ENCODE results near the gene EFHD2.
"Not testable (repeated sequence)": the region's sequence is repeated elsewhere in the genome, so short reads cannot be mapped to it uniquely, and the experiment has no call there.

EFHD2 gene

DNA sequence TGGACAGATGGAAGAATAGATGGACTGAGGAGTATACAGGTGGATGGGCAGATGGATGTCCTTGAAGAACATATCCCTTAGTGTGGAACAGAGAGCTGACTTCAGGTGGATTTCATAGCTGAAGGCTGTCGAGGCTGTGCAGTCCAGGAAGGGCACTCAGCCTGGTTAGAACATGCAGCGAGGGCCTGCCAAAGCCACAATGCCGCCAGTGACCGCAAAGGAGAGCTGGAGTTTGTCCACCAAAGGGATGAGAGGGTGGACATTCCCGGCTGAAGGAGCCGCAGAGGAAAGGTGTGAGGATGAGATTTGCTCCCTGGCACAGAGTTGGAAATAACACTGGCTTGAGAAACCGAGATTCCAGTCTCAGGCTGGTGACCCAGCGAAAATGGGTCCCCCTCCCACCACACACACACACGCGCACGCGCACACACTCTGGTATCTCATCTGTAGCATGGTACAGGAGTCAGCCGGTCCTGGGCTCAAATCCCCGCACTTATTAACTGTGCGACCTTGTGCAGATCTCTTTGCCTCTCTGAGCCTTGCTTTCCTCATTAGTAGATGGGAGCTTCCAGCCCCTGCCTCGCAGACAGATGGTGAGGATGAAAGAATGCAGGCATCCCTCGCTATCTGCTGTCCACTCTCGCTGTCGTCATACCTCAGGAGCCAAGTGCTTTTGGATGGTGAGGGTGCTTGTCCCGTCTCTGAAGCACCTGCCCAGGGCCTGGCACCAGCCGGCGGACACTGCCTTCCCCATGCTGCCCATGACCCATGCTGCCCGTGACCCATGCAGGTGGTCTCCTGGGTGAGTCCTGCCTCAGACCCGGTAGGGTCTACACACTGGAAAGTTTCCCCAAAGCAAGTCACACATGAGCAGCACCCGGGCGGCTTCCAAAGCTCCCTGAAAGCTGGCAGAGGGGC is 26.8 kb upstream of the EFHD2 start:
- Mint-ChIP-seq H3K4me1 (peaks cover 10% of the 10 kb centered on the region), H3K36me3 (no peaks in the 10 kb centered on the region), H3K9me3 (no peaks in the 10 kb centered on the region), H3K4me3 (no peak overlapping the region), H3K27ac (no peak overlapping the region)
- ATAC-seq (peak; percentile 16), DNase-seq (ENCODE audit: low spot score in 2 of 2) (no peak)

DNA sequence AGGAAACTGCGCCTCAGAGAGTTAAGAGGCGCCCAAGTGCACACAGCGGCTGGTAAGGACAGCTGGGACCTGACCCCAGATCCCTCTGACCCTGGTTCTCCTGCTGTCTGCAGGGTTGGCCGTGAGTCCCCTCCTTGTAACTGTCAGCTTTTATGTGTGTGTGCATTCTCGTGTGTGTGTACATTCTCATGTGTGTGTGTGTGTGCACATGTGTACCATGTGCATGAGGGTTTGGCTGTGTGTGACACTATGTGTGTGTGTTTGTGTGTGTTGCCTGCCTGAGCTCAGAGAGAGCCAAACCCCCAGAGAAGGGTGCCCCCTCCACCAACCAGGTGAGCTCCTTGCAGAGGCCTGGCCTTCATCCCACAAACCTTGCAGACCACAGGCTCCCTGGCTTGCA is 25.9 kb upstream of the EFHD2 start:
- DNase-seq (ENCODE audit: low spot score in 2 of 2) (no peak), ATAC-seq (no peak)
- H3K4me3 Mint-ChIP-seq, result no peak overlapping the region
- H3K9me3 Mint-ChIP-seq, result no peaks in the 10 kb centered on the region
- H3K27ac Mint-ChIP-seq, result no peak overlapping the region
- peaks cover 10% of the 10 kb centered on the region for H3K4me1 Mint-ChIP-seq
- H3K36me3 Mint-ChIP-seq, result no peaks in the 10 kb centered on the region

DNA sequence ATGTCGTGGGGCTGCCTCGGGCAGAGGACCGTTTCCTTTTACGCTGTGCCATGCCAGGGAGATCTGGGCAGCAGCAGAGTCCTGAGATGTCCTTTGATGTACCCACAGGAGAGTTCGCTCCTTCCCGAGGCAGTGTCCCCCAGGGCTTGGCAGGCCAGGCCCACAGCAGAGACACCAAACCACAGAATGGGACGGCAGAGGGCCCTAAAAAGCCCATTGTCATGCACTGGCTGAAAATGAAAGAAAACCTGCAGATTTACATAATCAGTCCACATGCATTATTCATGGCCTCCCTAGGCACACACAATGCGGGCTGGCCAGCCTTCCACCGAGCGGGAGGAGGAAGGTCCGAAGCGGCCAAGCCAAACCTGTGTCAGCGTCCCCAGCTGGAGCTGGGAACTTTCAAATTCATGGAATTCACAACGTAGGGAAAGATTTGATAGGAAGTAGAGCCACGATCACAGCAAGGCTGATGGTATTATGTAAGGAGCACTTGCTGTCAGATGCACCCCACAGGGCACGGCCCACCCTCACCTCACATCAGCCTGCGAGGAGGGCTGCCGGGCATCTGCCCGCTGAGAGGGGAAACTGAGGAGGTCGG is 25.3 kb upstream of the EFHD2 start:
- Mint-ChIP-seq H3K4me1 (peaks cover 10% of the 10 kb centered on the region), H3K36me3 (no peaks in the 10 kb centered on the region), H3K27ac (no peak overlapping the region), H3K9me3 (no peaks in the 10 kb centered on the region), H3K4me3 (no peak overlapping the region)
- DNase-seq (ENCODE audit: low spot score in 2 of 2) (no peak), ATAC-seq (peak; percentile 6)

DNA sequence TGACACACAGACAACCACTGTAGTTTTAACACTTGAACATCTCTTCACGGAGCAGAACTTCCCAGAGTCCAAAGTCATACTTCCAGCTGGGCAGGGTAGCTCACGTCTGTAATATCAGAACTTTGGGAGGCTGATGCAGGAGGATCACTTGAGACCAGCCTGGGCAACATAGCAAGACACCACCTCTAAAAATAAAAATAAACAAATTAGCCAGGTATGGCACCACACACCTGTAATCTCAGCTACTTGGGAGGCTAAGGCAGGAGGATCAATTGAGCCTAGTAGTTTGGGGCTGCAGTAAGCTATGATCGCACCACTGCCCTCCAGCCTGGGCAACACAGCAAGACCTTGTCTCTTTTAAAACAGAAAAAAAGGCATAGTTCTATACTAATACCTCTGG is 24.3 kb upstream of the EFHD2 start:
- no peak overlapping the region for H3K4me3 Mint-ChIP-seq
- ATAC-seq, result no peak

DNA sequence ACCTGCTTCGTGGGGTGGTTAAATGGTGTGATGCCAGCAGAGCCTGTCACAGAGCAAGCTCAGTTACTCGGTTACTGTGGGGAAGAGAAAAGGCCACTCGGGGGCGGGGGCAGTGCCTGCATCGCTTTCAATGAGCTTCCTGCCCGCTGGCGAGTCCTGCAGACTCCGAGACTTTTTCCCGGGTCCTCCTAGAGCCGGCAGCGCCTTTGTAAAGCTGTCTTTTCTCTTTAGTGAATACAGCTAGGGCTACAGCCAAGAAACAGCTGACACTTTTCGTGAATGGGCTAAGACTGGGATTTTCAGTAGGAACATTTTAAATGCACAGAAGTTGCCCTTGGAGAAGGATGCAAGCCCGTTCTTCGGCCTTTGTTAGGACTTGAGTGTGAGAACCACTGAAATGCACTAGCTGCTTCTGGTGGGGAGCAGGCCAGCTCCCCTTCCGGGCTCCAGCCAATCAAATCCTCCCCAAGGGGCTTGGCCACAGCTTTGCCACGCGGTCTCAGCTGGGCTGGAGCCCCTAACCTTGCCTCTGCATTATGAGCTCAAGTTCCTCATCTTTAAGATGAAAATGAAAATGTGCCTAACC is 23.4 kb upstream of the EFHD2 start:
- DNase-seq (ENCODE audit: low spot score in 2 of 2) (no peak), ATAC-seq (peak; percentile 54)
- H3K4me1 Mint-ChIP-seq, result peaks cover 10% of the 10 kb centered on the region
- H3K27ac Mint-ChIP-seq, result no peak overlapping the region
- no peaks in the 10 kb centered on the region for H3K9me3 Mint-ChIP-seq
- H3K4me3 Mint-ChIP-seq, result no peak overlapping the region
- H3K36me3 Mint-ChIP-seq, result no peaks in the 10 kb centered on the region

More for the DNA sequence above, 24.3 kb upstream of the EFHD2 start:
- no peak overlapping the region for H3K27ac Mint-ChIP-seq
- no peak for DNase-seq (ENCODE audit: low spot score in 2 of 2)
- H3K36me3 Mint-ChIP-seq, result no peaks in the 10 kb centered on the region
- H3K4me1 Mint-ChIP-seq, result peaks cover 10% of the 10 kb centered on the region
- H3K9me3 Mint-ChIP-seq, result no peaks in the 10 kb centered on the region

DNA sequence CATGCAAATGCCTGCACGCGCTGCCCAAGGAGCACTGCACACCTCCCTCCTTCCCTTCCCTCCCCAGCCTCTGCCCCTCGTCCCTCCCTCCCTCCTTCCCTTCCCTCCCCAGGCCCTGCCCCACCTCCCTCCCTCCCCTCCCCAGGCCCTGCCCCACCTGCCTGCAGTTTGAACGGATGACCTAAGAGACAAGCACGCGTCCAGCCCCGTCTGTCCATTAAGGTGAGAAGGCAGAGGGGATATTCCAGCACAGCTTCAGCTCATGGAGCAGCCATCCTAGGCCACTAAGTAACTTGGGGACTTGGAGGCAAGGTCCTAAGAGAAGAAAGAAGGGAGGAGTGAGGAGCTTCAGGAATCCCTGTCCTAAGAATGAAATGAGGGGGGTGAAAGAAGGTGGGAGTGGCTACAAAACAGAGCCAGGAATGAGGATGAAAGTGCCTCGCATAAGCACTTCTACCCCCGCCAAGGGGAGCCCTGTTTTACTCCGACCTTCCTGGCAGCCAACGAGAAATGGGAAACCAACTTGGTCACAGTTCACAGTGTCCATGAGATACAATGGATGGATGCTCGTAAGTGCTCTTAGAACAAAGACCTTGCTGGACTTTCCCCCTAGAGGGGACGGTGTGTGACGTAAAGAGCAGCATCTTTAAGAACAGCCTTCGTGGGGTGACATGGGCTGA is 21.3 kb upstream of the EFHD2 start:
- DNase-seq (ENCODE audit: low spot score in 2 of 2), result no peak
- peaks cover 10% of the 10 kb centered on the region for H3K4me1 Mint-ChIP-seq
- no peaks in the 10 kb centered on the region for H3K36me3 Mint-ChIP-seq
- no peaks in the 10 kb centered on the region for H3K9me3 Mint-ChIP-seq
- ATAC-seq, result no peak
- H3K27ac Mint-ChIP-seq, result no peak overlapping the region
- H3K4me3 Mint-ChIP-seq, result no peak overlapping the region

DNA sequence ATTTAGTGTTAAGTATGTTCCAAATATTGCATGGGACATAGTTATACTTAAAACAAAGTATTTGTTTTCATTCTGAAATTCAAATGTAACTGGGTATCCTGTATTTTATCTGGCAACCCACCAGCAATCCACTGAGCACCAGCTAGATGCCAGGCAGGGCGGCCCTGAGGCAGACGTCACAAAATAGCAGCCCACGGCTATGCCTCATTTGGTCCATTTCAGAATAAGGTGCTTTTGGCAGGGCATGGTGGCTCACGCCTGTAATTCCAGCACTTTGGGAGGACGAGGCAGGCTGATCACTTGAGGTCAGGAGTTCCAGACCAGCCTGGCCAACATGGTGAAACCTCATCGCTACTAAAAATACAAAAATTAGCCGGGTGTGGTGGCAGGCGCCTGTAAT is 19.9 kb upstream of the EFHD2 start:
- not testable (repeated sequence) for H3K9me3 Mint-ChIP-seq; H3K4me1 Mint-ChIP-seq; ATAC-seq; H3K4me3 Mint-ChIP-seq; H3K36me3 Mint-ChIP-seq; H3K27ac Mint-ChIP-seq; DNase-seq (ENCODE audit: low spot score in 2 of 2)

DNA sequence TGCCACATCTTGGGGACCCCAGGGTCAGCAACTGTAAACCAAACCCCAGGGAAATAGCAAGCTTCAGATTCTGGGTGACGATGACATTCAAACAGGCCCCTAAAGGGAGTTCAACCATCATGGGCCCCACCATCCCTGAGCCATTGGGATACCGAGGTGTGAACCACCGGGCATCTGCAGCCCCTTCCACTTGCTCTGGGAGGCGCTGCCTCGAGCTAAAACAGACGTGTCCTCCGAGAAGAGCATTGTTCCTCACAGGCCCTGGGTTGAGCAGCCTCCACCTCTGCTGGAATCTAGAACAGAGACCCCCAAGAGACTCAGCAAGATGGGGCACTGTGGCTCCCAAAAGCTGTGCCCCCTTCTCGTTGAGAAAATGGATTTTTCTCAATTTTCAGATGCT is 19.0 kb upstream of the EFHD2 start:
- Mint-ChIP-seq H3K36me3 (no peaks in the 10 kb centered on the region), H3K4me1 (no peaks in the 10 kb centered on the region), H3K9me3 (no peaks in the 10 kb centered on the region), H3K4me3 (no peak overlapping the region), H3K27ac (no peak overlapping the region)
- DNase-seq (ENCODE audit: low spot score in 2 of 2) (no peak), ATAC-seq (no peak)

DNA sequence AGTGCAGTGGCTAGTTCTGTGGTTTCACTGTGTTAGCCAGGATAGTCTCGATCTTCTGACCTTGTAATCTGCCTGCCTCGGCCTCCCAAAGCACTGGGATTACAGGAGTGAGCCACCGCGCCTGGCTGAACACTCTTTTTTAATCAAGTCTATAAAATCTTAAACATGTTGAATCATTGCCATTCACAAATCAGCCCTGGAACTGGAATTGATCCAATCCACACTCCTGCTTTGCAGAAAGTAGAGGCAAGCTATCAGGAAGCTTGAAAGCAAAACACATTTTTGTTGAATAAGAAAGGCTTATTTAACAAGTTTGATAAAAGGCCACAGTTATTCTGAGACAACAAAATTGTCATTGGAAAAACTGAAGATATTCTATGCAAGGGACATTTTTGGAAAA is 18.3 kb upstream of the EFHD2 start:
- Mint-ChIP-seq H3K27ac (no peak overlapping the region), H3K4me3 (no peak overlapping the region), H3K36me3 (no peaks in the 10 kb centered on the region), H3K9me3 (no peaks in the 10 kb centered on the region), H3K4me1 (no peaks in the 10 kb centered on the region)
- ATAC-seq (no peak), DNase-seq (ENCODE audit: low spot score in 2 of 2) (no peak)

DNA sequence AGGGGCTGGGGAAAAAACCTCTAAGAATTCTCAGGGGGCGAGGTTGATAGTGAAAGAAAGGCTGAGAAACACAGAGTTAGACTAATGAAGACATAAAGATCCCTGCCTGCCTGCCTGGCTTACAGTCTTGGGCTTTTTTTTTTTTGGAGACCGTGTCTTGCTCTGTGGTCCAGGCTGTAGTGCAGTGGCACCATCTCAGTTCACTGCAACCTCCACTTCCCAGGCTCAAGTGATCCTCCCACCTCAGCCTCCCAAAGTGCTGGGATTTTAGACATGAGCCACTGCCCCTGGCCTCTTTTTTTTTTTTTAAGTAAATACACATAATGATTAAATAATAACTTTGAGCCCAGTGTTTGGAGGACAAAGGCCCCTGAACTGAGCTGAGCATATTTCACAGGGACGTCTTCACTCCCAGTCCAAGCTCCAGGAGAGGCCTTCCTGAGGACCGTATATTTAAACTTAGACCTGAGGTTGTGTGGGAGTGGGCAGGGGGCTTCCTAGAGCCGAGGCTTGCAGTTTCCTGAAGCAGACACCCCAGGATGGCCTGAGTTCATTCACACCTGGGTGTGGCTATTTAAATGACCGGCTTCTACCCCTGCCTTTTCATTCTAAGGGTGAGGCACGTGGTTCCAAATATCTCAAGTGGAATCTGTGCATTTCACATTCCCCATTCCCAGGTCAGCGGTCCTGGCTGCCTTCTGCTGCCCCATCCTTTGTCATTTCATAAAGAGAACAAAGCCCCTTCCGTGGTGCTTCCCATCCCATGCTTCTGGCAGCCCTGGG is 16.0 kb upstream of the EFHD2 start:
- ATAC-seq (no peak), DNase-seq (ENCODE audit: low spot score in 2 of 2) (no peak)
- no peak overlapping the region for H3K27ac Mint-ChIP-seq
- no peaks in the 10 kb centered on the region for H3K4me1 Mint-ChIP-seq
- no peaks in the 10 kb centered on the region for H3K9me3 Mint-ChIP-seq
- no peak overlapping the region for H3K4me3 Mint-ChIP-seq
- H3K36me3 Mint-ChIP-seq, result no peaks in the 10 kb centered on the region

DNA sequence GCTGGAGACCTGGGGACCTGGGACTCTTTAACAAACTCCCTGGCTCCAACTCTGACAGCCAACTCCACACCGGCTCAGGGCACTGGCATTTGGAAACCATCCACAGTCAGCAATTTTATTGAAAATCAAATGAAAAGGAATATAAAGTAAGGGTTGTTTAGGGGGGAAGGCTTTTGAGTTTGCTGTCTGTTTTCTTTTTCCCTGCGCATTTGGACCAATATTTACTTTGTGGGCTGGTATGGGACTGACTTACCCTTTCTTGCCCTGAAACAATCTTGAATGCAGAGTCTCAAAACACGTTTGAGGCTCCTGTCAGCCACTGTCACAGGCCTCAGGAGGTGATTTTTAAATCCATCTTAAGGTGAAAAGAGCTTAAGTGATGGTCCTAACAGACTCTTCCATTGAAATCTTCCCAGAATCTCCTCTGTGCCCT is 15.4 kb upstream of the EFHD2 start:
- no peak for DNase-seq (ENCODE audit: low spot score in 2 of 2)
- H3K4me1 Mint-ChIP-seq, result no peaks in the 10 kb centered on the region
- no peaks in the 10 kb centered on the region for H3K9me3 Mint-ChIP-seq
- H3K27ac Mint-ChIP-seq, result no peak overlapping the region
- H3K36me3 Mint-ChIP-seq, result no peaks in the 10 kb centered on the region
- no peak overlapping the region for H3K4me3 Mint-ChIP-seq
- no peak for ATAC-seq

DNA sequence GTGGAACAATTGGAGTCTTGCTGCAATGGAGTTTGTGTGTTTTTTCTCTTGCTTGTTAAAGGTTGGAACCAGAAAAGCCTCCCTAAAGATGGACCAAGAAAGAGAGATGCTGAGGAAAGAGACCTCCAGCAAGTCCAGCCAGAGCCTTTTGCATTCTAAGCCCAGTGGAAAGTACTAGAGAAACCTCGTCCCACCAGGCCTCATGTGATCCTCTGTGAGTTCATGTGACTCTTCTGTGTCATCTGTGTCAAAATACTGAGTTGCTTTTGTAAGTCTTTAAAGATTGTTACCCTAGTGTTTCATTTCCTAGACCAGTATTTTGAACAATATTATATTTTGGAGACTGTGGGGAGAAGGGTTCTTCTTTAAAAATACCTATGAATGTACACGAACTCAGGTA is 12.5 kb upstream of the EFHD2 start:
- no peaks in the 10 kb centered on the region for H3K4me1 Mint-ChIP-seq
- DNase-seq (ENCODE audit: low spot score in 2 of 2), result no peak
- H3K4me3 Mint-ChIP-seq, result no peak overlapping the region
- no peak for ATAC-seq
- H3K27ac Mint-ChIP-seq, result no peak overlapping the region
- H3K36me3 Mint-ChIP-seq, result no peaks in the 10 kb centered on the region
- H3K9me3 Mint-ChIP-seq, result no peaks in the 10 kb centered on the region

DNA sequence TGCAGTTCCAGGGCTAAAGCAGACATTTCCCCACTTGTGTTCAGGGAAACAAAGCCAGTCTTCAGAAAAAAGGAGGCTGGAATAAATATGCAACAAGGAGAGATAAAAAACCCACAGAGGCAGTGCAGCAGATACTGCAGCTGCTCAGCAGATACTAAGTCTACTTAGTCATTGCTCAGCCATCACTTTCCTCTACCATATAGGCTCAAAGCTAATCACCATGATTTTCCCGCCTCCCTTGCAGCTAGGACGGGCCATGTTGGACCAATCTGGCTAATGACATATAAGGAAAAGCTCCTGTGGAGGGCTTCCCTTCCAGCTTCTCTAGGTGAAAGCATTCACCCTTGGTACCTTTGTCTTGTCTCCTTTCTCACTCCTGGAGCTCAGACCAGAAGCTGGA is 10.0 kb upstream of the EFHD2 start:
- Mint-ChIP-seq H3K9me3 (no peaks in the 10 kb centered on the region), H3K4me3 (no peak overlapping the region), H3K27ac (no peak overlapping the region), H3K4me1 (no peaks in the 10 kb centered on the region), H3K36me3 (no peaks in the 10 kb centered on the region)
- DNase-seq (ENCODE audit: low spot score in 2 of 2), result no peak
- no peak for ATAC-seq

DNA sequence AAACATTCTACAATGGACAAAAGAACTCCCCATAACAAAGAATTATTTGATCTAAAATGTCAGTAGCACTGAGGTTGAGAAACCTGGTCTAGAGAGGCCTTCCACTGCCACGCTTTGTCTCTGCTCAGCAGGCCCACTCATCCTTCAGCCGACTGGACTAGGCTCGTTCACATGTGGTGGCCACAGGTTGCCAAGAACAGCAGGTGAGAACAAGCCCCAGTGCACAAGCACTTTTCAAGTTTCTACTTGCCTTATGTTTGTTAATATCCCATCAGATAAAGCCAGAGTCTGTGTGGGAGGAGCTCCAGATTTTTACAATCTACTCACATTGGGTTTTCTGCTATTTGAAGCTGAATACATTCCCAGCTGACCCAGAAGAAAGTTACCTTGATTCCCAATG is 9.1 kb upstream of the EFHD2 start:
- Mint-ChIP-seq H3K9me3 (no peaks in the 10 kb centered on the region), H3K4me1 (peaks cover 8% of the 10 kb centered on the region), H3K36me3 (peaks cover 6% of the 10 kb centered on the region), H3K4me3 (no peak overlapping the region), H3K27ac (no peak overlapping the region)
- DNase-seq (ENCODE audit: low spot score in 2 of 2) (no peak), ATAC-seq (no peak)

Measured in stimulated activated effector memory CD8-positive, alpha-beta T cell treated with anti-CD3 and anti-CD28 coated beads, Interleukin-12 subunit alpha, Interleukin-12 subunit beta, amount 100 ng/mL, for 72 hours (primary cell).